HG03060 (cell line): ENCODE results near the gene CORT.
A peak's percentile ranks its signal among the peaks of the same experiment; 100 is the strongest.
"Not testable (repeated sequence)": the region's sequence is repeated elsewhere in the genome, so short reads cannot be mapped to it uniquely, and the experiment has no call there.

Experiments used
- ATAC-seq: cut with Tn5 transposase; IDR thresholded peaks from one replicate; pipeline ENCODE4 v1.9.1; 2021; ENCODE audit warnings: low read depth, moderate number of reproducible peaks; ENCODE audit not compliant: unreplicated experiment

Gene CORT

DNA sequence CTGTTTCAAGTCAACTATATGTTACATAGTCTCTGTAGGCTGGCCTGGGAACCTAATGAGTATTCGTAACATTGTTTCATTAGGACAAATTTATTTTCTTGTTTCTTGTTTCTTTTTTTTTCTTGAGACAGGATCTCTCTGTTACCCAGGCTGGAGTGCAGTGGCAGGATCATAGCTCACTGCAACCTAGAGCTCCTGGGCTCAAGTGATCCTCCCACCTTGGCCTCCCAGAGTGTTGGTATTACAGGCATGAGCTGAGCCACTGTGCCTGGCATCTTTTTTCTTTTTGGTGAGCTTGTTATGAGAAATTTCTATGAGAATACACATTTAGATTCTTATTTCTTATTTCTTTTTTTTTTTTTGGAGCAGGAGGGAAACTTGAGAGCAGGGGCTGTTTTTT, 12.8 kb upstream of the CORT start:
- ATAC-seq, result no peak

DNA sequence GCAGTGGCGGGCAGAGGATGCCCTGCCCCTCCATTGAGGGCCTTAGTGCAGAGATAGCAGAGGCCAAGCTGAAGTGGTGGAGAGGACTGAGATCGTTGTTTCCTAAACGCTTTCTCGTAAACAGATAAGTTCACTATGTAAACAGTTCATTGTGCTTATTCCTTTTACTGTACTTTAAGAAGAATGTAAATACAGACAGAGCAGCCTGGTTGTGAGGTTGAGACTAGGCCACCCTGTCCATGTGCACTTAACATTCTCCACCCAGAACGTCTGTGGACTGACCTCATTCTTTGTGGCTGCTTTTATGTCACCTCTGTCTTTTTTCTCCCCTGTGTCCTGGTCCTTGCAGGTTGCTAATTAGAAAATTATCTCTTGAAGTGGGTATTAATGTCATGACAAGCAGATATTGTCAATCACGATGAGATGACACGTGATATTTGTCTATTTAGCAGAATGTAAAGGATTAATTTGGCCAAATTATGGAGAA, 11.1 kb upstream of the CORT start:
- ATAC-seq, result no peak

DNA sequence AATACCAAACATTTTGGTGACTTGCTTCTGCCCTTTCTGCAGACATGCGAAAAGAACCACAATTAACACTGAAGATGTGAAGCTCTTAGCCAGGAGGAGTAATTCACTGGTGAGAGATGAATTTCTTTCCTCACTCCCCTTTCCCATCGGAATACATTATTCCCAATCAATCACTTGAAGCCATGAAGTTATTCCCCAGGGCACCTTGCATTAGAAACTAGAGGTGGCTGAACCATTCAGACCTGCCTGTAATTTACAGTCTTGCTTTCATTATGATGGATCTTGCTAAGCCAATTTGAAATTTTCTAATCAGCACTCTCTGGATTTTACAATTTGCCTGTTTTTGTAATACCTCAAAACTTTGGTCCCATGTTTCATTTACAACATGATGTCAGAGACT, 9.5 kb upstream of the CORT start:
- ATAC-seq, result no peak

DNA sequence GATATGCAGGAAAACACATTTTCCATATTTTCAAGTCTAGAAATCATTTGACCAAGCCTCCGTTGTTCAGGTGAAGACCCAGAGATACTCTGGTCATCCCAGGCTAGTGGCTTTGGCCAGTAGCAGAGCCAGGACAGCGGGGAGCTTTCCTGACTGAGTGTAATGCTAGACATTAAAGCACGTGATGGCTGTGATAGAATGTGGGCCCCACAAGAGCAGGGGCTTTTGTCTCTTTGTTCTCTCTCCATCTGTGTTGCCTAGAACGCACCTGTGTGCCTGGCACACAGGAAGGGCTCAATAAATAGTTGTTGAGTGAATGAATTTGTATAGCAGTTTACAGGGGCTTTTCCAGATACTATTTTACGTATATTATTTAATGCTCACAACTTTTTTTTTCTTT, 9.0 kb upstream of the CORT start:
- no peak for ATAC-seq

DNA sequence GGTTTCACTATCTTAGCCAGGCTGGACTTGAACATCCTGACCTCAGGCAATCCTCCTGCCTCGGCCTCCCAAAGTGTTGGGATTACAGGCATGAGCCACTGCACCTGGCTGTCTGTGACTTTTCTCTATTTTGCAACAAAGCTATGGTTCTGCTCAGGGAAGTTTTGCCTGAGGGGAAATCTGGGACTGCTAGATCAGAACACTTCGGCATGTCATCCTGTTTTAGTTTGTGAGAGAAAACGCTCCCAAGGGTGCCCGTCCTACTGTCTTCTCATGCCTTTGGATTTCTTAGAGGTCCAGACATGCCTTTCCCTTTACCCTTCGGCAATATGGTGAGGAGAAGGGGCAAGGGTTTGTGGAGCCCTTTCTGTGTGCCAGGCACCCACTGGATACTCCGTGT, 5.6 kb upstream of the CORT start:
- no peak for ATAC-seq

DNA sequence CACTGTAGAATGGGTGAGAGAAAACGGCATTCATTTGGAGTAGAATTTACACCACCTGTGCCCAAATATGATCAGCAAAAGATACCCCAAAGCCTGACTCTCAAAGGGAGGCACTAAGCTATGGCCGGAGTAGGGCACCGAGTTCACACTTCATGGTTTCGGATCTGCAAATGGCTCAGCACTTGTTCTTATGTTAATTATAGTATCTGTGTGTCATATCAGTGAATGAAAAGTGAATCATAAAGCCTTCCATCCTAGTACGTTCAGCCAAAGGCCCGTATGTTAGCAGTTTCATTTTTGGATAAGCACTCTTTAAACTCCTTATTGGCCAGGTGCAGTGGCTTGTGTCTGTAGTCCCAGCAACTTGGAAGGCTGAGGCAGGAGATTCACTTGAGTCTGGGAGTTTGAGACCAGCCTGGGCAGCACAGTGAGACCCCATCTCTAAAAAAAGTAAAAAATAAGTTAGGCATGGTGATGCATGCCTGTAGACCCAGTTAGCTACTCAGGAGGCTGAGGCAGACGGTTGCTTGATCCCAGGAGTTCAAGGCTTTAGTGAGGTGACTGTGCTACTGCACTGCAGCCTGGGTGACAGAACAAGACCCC, 4.9 kb upstream of the CORT start:
- no peak for ATAC-seq

DNA sequence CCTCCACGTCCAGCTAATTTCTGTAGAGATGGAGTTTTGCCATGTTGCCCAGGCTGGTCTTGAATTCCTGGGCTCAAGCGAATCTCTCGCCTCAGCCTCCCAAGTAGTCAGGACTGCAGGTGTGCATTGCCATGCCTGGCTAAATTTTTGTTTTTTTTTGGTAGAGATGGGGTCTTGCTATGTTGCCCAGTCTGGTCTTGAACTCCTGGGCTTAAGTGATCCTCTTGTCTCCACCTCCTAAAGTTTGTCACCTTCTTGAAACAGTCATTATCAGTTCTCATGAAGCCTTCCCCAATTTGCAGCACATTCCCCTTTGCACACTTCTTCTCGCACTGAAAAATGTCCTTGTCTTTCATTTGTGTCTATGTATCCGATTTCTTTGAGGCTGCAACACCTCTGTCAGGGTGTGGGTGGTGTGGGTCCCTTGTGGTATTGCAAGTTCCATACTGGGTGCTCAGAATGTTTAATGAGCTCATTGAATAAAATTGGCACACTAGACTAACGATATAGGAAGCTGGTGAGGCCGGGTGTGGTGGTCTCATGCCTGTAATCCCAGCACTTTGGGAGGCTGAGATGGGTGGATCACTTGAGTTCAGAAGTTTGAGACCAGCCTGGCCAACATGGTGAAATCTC, 2.9 kb upstream of the CORT start:
- ATAC-seq, result no peak

DNA sequence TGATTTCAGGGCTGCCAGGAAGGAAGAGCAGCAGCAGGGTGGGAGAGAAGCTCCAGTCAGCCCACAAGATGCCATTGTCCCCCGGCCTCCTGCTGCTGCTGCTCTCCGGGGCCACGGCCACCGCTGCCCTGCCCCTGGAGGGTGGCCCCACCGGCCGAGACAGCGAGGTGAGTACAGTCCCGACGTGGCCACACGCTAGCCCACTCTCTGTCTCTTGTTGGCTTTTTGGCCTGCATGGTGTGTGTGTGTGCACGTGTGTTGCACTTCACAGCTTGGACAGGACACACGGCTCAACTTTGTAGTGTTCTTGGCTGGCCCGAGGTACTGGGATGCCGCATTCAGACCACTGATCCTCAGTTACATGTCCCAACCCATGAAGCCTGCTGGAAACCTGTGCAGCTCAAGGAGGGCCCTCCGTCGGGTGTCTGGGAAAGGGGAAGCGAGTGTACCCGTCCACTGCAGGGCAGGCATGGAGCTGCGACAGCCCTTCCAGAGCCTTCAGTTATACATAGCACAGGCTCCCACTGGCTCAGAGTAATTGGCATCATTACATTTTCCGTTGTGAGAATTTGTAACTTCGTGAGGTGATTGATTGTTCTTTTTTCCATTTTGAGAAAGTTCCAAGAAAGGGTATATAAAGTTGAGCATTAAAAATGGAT, 454 bp downstream of the CORT start:
- ATAC-seq, result no peak

DNA sequence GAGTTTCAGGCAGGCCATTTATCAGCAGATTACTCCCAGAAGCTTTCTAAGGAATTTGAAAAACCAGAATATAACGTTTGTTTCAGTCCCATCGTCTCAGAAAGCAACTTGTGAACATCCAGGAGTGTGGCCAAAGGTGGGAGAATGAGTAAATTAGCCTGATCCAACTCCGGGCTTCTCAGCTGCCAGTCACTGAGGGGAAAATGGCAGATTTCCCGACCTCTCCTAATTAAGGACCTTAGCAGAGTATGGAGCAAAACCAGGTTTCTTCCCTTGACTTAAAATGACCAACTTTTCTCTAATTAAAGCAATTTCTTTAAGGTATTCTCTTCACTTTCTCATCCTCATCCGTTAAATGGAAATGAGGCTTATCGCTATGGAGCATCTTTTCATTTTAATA, 1.0 kb downstream of the CORT start:
- no peak for ATAC-seq

DNA sequence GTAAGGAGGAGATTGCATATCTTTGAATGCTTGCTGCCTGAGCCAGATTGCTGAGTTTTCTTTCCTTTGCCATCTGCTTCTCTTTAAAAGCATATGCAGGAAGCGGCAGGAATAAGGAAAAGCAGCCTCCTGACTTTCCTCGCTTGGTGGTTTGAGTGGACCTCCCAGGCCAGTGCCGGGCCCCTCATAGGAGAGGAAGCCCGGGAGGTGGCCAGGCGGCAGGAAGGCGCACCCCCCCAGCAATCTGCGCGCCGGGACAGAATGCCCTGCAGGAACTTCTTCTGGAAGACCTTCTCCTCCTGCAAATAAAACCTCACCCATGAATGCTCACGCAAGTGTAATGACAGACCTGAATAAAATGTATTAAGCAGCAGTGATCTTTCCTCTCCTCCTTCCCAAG, 1.5 kb downstream of the CORT start:
- ATAC-seq, result no peak

DNA sequence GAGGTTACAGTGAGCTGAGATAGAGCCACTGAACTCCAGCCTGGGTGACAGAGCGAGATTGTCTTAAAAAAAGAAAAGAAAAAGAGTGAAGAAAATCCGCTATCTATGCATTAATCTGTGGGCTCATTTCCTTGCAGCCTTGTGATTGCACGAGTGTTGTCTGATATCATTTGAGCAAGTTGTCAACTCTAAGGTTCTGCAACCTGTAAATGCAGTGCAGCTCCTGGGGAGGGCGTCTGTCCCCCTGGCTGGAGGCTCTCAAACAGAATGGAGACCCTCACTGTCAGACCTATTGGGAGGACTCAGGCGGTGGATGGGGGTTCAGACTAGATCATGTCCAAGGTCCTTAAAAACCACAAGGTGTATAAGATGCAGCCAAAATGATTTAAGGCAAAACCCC, 6.2 kb downstream of the CORT start:
- no peak for ATAC-seq

DNA sequence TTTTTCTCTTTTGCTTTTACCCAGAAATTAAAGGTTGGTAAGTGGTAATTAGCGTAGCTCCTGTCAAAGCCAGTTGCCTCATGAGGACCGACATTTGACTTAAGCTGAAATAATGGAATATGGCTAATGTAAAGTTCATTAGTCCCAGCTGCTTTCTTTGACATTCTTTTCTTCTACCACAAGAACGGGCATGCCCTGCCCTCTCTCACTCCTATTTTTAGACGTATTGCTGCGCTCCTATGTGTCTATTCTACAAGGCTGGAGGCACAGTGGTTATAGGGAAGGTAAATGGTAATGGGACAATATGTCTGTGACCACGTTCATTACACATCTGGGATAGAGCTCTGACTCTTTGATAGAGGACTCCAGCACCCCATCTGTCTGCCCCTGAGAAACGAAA, 6.8 kb downstream of the CORT start:
- ATAC-seq, result no peak

DNA sequence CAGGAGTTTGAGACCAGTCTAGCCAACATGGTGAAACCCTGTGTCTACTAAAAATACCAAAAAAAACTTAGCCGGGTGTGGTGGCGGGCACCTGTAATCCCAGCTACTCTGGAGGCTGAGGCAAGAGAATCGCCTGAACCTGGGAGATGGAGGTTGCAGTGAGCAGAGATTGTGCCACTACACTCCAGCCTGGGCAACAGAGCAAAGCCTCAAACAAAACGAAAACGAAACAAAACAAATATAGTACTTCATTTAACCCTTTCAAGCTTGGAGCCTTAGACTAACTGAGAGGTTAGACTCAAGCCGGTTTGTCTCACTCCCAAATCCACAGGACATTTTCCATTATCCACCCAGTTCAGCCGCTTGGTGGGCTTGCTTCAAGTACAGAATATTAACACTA, 7.6 kb downstream of the CORT start:
- not testable (repeated sequence) for ATAC-seq

DNA sequence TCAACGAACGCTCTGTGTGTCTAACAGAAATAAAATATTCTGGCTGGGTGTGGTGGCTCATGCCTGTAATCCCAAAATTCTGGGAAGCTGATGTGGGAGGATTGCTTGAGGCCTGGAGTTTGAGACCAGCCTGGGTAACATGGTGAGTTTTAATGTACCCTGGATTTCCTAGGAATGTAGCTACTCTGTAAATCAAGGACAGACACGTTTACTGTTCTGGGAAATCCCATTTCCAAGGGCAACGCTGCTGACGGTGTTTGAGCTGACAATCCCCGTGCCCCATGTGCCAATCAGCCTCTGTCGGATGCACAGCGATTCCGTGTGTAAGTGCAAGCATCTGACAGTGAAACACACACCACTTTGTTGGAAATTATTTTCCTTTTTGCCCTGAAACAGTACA, 8.0 kb downstream of the CORT start:
- ATAC-seq, result no peak

DNA sequence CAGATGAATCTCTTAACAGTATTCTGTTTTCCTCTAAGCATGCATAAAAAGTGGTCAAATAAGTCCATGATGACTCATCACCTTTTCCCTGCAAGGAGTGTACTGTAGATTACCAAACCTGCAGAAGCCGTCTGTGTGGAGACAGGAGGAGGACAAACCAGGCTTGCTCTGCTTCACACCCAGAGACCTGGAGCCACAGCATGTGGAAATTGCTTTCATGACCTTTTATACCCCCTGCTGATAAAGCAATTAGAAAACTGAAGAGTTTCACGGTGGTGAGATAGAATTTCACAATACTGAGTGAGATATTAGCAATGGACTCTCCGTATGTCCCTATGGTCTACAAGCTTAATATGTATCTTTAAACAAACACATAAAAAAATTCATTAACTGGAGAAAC, 9.4 kb downstream of the CORT start:
- no peak for ATAC-seq

DNA sequence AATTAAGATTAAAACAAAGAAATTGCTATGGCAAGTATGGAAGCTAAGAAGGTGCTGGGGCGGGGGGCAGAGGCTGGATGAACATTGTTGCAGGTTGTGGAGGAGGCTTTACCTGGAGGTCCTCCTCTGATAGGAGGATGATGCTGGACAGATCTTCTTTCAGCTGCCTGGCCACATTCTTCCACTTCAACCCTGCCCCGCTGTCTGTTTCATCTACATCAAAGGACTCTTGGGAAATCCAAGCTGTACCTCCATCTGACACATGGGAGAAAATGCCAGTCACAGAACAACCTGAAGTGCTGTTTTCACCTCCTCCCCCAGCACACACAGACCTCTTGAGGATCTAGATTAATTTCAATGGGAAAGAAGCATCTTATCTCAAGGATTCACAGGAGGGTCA, 17.2 kb downstream of the CORT start:
- no peak for ATAC-seq

DNA sequence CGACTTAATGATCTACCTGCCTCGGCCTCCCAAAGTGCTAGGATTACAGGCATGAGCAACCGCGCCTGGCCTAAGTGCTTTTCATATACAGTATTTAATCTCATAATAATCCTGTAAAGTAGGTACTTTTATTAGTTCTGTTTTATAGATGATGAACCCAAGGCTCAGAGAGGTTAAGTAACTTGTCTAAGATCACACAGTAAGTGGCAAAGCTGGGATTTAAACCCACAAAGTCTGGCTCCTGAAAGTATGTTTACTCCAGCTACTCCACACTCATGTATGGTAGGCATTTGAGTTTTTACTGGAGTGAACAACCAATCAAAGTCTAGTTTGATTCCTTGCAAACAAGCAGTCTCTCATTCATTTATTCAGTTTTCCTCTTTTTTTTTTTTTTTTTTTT, 20.2 kb downstream of the CORT start:
- ATAC-seq, result no peak

DNA sequence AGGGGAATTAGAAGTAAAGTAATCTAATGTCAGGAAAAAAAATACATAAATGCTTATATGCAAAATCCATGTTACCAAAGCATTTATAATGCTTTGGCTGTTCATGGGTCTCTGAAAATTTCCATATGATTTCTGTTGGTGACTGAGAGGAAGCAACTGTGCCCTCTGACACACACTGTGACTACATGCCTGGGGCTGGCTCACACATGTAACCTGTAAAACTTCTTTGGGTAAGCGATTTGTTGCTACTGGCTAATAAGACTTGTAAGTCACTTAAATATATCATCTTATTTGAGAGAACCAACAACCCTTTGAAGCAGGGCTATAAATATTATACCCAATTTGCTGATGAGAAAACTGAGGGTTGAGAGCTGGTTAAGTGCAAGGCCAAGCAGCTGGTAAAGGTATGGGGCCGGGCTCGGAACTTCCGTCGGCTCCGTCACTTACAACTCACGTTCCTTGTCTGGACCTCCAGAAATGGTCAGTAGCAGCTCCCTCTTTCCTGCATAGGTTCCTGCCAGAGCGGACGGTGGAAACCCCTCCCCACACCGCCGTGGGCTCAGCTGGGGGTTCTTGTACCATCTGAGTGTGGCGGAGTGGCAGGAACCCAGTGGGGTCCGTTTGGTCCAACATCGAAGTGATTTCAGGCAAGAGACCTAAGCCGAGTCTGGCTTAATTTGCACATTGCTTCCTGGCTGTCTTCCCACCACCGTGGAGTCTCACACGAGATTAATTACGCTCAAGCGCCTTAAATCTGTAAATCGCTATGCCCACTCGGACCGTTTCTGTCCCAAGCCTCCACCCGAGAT, 21.8 kb downstream of the CORT start:
- ATAC-seq, result no peak

DNA sequence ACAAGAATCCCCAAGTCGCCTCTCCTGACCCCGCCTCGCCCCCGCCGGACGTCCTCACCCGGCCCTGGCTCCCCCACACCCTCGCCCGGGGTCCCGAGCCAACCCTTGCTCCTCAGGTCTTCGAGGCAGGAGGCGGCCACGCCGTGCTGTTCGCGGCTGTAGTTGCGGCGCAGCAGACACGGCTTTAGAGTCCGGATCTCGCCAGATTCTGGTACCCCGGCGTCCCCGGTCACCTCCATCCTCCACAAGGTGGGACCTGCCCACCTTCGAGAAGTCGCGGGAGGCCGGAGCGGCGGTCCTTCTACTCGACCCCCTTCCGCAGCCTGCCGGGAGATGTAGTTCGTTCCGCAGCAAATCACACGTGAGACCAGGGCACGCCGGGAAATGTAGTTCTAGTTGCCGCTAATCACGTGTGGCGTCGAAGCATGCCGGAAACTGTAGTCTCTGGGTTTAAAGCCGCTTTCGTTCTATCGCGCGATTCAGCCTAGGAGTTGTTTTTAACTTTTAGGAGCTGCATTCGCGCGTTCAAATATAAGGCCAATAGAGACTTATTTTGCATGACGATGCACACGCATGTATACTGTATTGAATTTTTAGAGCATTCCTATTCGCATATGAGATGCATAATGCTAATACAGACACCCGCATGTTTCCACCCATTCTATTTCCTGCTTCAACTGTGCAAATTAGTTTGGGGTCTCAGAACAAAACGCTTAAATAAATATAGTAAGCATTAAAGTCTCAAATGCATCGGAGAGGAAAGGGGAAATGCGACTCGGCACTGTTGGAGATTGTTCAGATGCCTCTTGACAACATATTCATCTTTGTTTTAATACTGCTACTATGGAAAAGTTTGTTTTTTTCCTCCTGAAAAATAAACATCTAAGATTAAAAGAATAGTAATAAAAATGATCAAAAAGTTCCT, 22.7 kb downstream of the CORT start, which contains the start of gene DFFA:
Gene DFFA (minus strand): TSS at position 310 of the 925 bp plus-strand sequence. CDS start 71 bp downstream, at position 239.
- ATAC-seq, result peak; percentile 83

DNA sequence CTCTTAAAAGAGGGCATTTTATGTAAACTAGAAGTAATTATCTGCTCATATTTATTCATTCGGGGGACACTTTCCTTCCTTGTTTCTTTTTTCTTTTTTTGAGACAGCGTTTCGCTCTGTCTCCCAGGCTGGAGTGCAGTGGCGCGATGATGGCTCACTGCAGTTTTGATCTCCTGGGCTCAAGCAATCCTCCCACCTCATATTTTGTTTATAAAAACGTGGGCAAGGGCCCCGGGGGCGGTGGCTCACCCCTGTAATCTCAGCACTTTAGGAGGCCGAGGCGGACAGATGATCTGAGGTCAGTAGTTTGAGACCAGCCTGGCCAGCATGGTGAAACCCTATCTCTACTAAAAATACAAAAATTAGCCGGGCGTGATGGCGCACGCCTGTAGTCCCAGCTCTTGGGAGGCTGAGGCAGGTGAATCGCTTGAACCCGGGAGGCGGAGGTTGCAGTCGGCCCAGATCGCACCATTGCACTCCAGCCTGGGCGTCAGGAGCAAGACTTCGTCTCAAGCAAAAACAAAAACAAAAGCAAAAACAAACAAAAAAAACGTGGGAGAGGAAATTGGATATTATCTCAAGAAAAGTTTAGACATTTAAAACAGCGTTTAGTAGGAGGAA, 23.4 kb downstream of the CORT start:
- no peak for ATAC-seq
